ENCODE results near the gene F2RL1.
"Not testable (repeated sequence)": the region's sequence is repeated elsewhere in the genome, so short reads cannot be mapped to it uniquely, and the experiment has no call there.

Gene F2RL1

DNA sequence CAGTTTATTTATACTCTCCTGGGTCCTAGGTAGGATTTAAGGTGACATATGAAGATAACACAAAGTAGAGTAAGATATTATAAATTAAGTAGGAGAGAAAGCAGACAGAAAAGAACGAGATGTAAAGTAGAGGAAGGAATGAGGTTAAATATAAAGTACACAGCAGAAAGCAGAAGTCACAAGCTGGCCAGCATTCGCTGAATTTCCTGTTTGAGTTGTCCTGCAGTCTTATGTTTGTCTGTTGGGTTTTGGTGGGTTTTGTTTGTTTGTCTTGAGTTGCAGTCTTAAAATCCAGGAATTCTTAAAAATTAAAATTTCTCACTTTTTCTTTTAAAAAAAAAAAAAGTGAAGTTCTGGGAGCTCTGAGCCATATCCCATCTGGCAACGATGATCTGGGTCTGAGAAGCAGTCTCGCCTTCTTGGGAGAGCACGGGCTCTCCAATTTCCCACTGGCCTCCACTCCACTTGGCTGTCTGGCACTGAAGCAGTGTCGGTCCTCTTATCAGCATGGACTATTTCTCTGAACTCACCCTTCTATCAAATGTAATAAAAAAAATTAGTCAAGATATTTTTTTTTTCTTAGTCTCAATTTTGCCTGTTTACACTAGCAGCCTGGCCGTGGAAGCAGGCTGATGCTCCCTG is 33.0 kb downstream of the F2RL1 start:
- DNase-seq (ENCODE audit: low read depth) = no peak
- H3K4me3 ChIP-seq (ENCODE audit: low read depth, low read length) = no peak overlapping the region
- TF ChIP-seq, protein P1, sequence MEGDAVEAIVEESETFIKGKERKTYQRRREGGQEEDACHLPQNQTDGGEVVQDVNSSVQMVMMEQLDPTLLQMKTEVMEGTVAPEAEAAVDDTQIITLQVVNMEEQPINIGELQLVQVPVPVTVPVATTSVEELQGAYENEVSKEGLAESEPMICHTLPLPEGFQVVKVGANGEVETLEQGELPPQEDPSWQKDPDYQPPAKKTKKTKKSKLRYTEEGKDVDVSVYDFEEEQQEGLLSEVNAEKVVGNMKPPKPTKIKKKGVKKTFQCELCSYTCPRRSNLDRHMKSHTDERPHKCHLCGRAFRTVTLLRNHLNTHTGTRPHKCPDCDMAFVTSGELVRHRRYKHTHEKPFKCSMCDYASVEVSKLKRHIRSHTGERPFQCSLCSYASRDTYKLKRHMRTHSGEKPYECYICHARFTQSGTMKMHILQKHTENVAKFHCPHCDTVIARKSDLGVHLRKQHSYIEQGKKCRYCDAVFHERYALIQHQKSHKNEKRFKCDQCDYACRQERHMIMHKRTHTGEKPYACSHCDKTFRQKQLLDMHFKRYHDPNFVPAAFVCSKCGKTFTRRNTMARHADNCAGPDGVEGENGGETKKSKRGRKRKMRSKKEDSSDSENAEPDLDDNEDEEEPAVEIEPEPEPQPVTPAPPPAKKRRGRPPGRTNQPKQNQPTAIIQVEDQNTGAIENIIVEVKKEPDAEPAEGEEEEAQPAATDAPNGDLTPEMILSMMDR (conservative IDR thresholded peaks at IDR 0.05; ENCODE audit: low read depth, low read length) = no peak

DNA sequence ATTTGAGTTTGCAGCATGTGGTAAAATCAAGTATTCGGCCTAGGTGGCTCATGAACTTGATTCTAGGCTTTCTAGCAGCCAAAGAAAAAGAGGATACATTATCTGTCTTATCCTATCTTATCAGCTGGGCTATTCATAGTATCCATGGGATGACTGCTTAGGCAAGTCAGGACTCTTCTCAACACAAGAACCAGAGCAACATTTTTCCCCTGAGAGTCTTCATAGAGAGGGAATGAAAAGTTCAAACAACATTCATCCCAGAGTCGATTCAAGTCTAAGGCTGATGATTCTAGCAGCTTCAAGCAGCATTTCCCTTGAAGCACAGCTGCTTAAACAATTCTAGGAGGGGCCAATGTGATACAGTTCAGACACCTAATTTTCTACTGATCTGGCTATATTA is 33.9 kb downstream of the F2RL1 start:
- DNase-seq (ENCODE audit: low read depth) = peak; percentile 31
- H3K4me3 ChIP-seq (ENCODE audit: low read depth, low read length) = no peak overlapping the region

GRCh38 chr5:76853741-76854140 is 34.9 kb downstream of the F2RL1 start:
- DNase-seq (ENCODE audit: low read depth) = not testable (repeated sequence)

More for the DNA sequence above, 33.9 kb downstream of the F2RL1 start:
- TF ChIP-seq, protein P1 (conservative IDR thresholded peaks at IDR 0.05; ENCODE audit: low read depth, low read length) = no peak

GRCh38 chr5:76854644-76855043 is 35.8 kb downstream of the F2RL1 start:
- TF ChIP-seq, protein P1 (conservative IDR thresholded peaks at IDR 0.05; ENCODE audit: low read depth, low read length) = no peak
- no peak overlapping the region for H3K4me3 ChIP-seq (ENCODE audit: low read depth, low read length)
- DNase-seq (ENCODE audit: low read depth) = no peak

More at GRCh38 chr5:76853741-76854140, 34.9 kb downstream of the F2RL1 start:
- H3K4me3 ChIP-seq (ENCODE audit: low read depth, low read length) = not testable (repeated sequence)

DNA sequence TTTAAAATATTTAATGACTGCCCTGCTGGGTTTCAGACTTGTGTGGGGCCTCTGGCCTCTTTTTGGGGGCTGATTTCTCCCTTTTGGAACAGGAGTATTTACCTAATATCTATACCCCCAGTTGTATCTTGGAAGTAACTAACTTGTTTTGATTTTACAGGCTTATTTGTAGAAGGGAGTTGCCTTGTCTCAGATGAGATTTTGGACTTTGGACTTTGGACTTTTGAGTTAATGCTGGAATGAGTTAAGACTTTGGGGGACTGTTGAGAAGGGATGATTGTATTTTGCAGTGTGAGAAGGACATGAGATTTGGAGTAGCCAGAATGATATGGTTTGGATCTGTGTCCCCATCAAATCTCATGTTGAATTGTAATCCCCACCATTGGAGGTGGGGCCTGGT is 36.7 kb downstream of the F2RL1 start:
- not testable (repeated sequence) for DNase-seq (ENCODE audit: low read depth)

DNA sequence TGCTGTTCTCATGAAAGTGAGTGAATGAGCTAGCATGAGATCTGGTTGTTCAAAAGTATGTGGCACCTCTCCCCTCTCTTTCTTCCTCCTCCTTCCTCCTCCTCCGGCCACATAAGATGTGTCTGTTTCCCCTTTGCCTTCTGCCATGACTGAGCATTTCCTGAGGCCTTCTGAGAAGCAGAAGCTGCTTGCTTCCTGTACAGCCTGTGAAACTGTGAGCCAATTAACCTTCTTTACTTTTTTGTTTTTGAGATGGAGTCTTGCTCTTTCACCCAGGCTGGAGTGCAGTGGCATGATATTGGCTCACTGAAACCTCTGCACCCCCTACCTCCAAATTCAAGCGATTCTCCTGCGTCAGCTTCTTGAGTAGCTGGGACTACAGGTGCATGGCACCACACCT is 37.1 kb downstream of the F2RL1 start:
- TF ChIP-seq, protein P1 (conservative IDR thresholded peaks at IDR 0.05; ENCODE audit: low read depth, low read length) = no peak
- DNase-seq (ENCODE audit: low read depth) = no peak
- no peak overlapping the region for H3K4me3 ChIP-seq (ENCODE audit: low read depth, low read length)

More for the DNA sequence above, 36.7 kb downstream of the F2RL1 start:
- H3K4me3 ChIP-seq (ENCODE audit: low read depth, low read length) = not testable (repeated sequence)

GRCh38 chr5:76856800-76857199 is 38.0 kb downstream of the F2RL1 start:
- DNase-seq (ENCODE audit: low read depth); H3K4me3 ChIP-seq (ENCODE audit: low read depth, low read length): not testable (repeated sequence)

DNA sequence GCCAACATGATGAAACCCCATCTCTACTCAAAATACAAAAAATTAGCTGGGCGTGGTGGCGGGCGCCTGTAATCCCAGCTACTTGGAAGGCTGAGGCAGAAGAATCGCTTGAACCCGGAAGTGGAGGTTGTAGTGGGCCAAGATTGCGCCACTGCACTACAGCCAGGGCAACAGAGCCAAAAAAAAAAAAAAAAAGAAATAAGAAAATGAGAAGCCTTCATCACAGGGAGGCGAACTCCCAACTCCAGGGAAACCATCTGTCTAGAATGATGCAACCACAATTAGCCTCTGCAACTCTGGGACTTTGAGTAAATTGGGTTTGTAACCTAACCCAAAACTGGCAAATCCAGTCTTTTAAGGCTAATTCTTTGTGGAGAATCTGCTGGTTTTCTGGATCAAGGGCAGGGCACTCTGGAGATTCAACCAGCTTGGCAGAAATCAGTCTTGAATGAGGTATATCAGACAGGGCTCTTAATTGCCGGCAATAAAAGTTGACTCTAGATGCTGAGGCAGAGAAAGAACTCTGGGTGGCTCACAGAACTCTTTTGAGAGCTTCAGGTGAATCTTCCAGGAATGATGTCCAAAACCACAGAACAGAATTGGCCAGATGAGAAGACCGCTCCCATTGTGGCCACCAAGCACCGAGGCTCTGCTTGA is 40.9 kb downstream of the F2RL1 start:
- H3K4me3 ChIP-seq (ENCODE audit: low read depth, low read length) = no peak overlapping the region
- DNase-seq (ENCODE audit: low read depth) = no peak
- TF ChIP-seq, protein P1 (conservative IDR thresholded peaks at IDR 0.05; ENCODE audit: low read depth, low read length) = no peak

Measured in choroid plexus epithelial cell (primary cell).